Natural killer cell (primary cell): ENCODE results near the gene DDR2. TPM values are rescaled to one million over a fixed set of nuclear protein-coding genes. Genes with fewer than 3 reads are reported as not detected.
"Not testable (repeated sequence)": the region's sequence is repeated elsewhere in the genome, so short reads cannot be mapped to it uniquely, and the experiment has no call there.

ENCODE experiments used
- ATAC-seq, 3 donors: fragments of 150-1000 bp in 2 of 3; fragments of 200-7000 bp in 1 of 3; cut with Tn5 transposase; 1 replicate in 1 of 3; 2 replicates in 2 of 3; pipeline ENCODE4 v1.10.0; 2021; ENCODE audit warnings: mild to moderate bottlenecking in 2 of 3, moderate library complexity in 2 of 3
- DNase-seq, 2 donors: peaks; one replicate each; pipeline versions ENCODE4 v3.0.0 to v3.0.0-alpha.2; 2013 to 2021; ENCODE audit warnings: mixed read lengths in 1 of 2
- H3K27ac ChIP-seq: one replicate; pipeline ENCODE4 v1.5.1; 2013; ENCODE audit warnings: mild to moderate bottlenecking, low read length
- H3K27me3 ChIP-seq: one replicate; pipeline ENCODE4 v1.6.1; 2013; ENCODE audit warnings: low read length; ENCODE audit not compliant: control insufficient read depth, insufficient read depth
- H3K36me3 ChIP-seq: one replicate; pipeline ENCODE4 v1.6.1; 2013; ENCODE audit warnings: low read length; ENCODE audit not compliant: control insufficient read depth, insufficient read depth
- H3K4me1 ChIP-seq: one replicate; pipeline ENCODE4 v1.6.1; 2013; ENCODE audit warnings: low read length; ENCODE audit not compliant: control insufficient read depth, insufficient read depth
- H3K4me3 ChIP-seq: one replicate; pipeline ENCODE4 v1.5.1; 2013; ENCODE audit warnings: low read length
- H3K9me3 ChIP-seq: one replicate; pipeline ENCODE4 v1.6.1; 2013; ENCODE audit warnings: low read length; ENCODE audit not compliant: control insufficient read depth, insufficient read depth
- H3K27ac Mint-ChIP-seq, 2 donors: one replicate each; pipeline ENCODE4 v1.8.0; 2022; ENCODE audit warnings: mild to moderate bottlenecking in 2 of 2, mixed read lengths in 2 of 2, moderate library complexity in 1 of 2
- H3K27me3 Mint-ChIP-seq, 2 donors: one replicate each; pipeline ENCODE4 v1.8.0; 2022; ENCODE audit warnings: low read depth in 2 of 2, mixed read lengths in 2 of 2
- H3K36me3 Mint-ChIP-seq: one replicate; pipeline ENCODE4 v1.8.0; 2022; ENCODE audit warnings: mixed read lengths
- H3K4me1 Mint-ChIP-seq, 2 donors: one replicate each; pipeline ENCODE4 v1.8.0; 2022; ENCODE audit warnings: mixed read lengths in 2 of 2
- H3K4me3 Mint-ChIP-seq: one replicate; pipeline ENCODE4 v1.8.0; 2022; ENCODE audit warnings: mild to moderate bottlenecking, moderate library complexity, mixed read lengths
- H3K9me3 Mint-ChIP-seq, 2 donors: one replicate each; pipeline ENCODE4 v1.8.0; 2022; ENCODE audit warnings: mixed read lengths in 2 of 2
- CTCF ChIP-seq: fragments of 200-600 bp; IDR thresholded peaks from one replicate; pipeline ENCODE4 v1.8.0; 2022; ENCODE audit warnings: antibody characterized with exemption
- WGBS: methylation state at CpG from one replicate; pipeline ENCODE4 v1.1.7; 2013; ENCODE audit warnings: missing lambda C conversion rate; ENCODE audit not compliant: insufficient coverage; 5-methylcytosine and 5-hydroxymethylcytosine counted together
- intact Hi-C: fragments of 100-400 bp; cut with micrococcal nuclease; formaldehyde crosslinking; loops from one replicate; pipeline ENCODE4 v1.14.2; 2022
- total RNA-seq, 4 donors: library from RNA; stranded (reverse); fragments of 120-200 nt in 1 of 4; gene quantifications; one replicate each; pipeline versions ENCODE4 v1.2.3 to v1.2.4, GENCODE V29; 2013 to 2022

Gene DDR2
- total RNA-seq, 3 donors from 2014 or later (not counting 1 experiment from before 2014, with no cell fraction given), result 1.5 to 2.0 (median 1.8) TPM

GRCh38 chr1:162818666-162819065 lies 186.4 kb downstream of the DDR2 start:
- H3K9me3 ChIP-seq, H3K36me3 ChIP-seq, intact Hi-C loops, DNase-seq, H3K27ac ChIP-seq, H3K27me3 Mint-ChIP-seq, H3K4me3 Mint-ChIP-seq, H3K27ac Mint-ChIP-seq, H3K4me3 ChIP-seq, H3K9me3 Mint-ChIP-seq, H3K36me3 Mint-ChIP-seq, ATAC-seq, H3K27me3 ChIP-seq: not testable (repeated sequence)
- 100% methylated on average over 1 of the region's 1 CpG for WGBS
- peaks cover 18 to 19% of the 10 kb centered on the region in 2 donors for H3K4me1 Mint-ChIP-seq
- H3K4me1 ChIP-seq, result peaks cover 10% of the 10 kb centered on the region

GRCh38 chr1:162822391-162823200 lies 190.3 kb downstream of the DDR2 start:
- Mint-ChIP-seq H3K4me3 (peak overlapping the region; percentile 79), H3K36me3 (no peaks in the 10 kb centered on the region), H3K9me3 (no peaks in the 10 kb centered on the region), H3K27ac (peak overlapping the region in 1 of 2 donors; percentile 58), H3K4me1 (peaks cover 19 to 20% of the 10 kb centered on the region in 2 donors), H3K27me3 (peaks cover 13 to 20% of the 10 kb centered on the region in 2 donors)
- Histone ChIP-seq H3K27ac (no peak overlapping the region), H3K9me3 (no peaks in the 10 kb centered on the region), H3K27me3 (peaks cover 7% of the 10 kb centered on the region), H3K4me3 (peak overlapping the region; percentile 21), H3K4me1 (peaks cover 10% of the 10 kb centered on the region), H3K36me3 (no peaks in the 10 kb centered on the region)
- 10% methylated on average over 44 of the region's 44 CpGs for WGBS
- intact Hi-C loops, result no loop called here
- no peak for TF ChIP-seq CTCF
- DNase-seq, result peak; percentile 17 to 18
- peak; percentile 36 to 57 (median 39) for ATAC-seq

GRCh38 chr1:162823231-162823630 lies 191.0 kb downstream of the DDR2 start:
- DNase-seq (peak in 1 of 2 donors; percentile 20), ATAC-seq (peak; percentile 68 to 87 (median 76))
- Mint-ChIP-seq H3K27ac (peak overlapping the region in 1 of 2 donors; percentile 58), H3K4me1 (peaks cover 19 to 20% of the 10 kb centered on the region in 2 donors), H3K9me3 (no peaks in the 10 kb centered on the region), H3K27me3 (peaks cover 13 to 21% of the 10 kb centered on the region in 2 donors), H3K4me3 (peak overlapping the region; percentile 79), H3K36me3 (no peaks in the 10 kb centered on the region)
- Histone ChIP-seq H3K4me3 (no peak overlapping the region), H3K27ac (no peak overlapping the region), H3K4me1 (peaks cover 10% of the 10 kb centered on the region), H3K27me3 (peaks cover 7% of the 10 kb centered on the region), H3K9me3 (no peaks in the 10 kb centered on the region), H3K36me3 (no peaks in the 10 kb centered on the region)
- intact Hi-C loops, result no loop called here
- no CpG with 5 or more reads among the region's 3 CpGs for WGBS
- no peak for TF ChIP-seq CTCF

- DNase-seq (no peak), ATAC-seq (peak in 2 of 3 donors; percentile 6 to 11)
- peaks cover 8% of the 10 kb centered on the region for H3K27me3 ChIP-seq
- Mint-ChIP-seq H3K4me3 (no peak overlapping the region), H3K4me1 (peaks cover 19 to 20% of the 10 kb centered on the region in 2 donors), H3K27ac (peak overlapping the region in 1 of 2 donors; percentile 58), H3K36me3 (no peaks in the 10 kb centered on the region), H3K9me3 (no peaks in the 10 kb centered on the region), H3K27me3 (peaks cover 13 to 26% of the 10 kb centered on the region in 2 donors)
- no peaks in the 10 kb centered on the region for H3K36me3 ChIP-seq
- no peaks in the 10 kb centered on the region for H3K9me3 ChIP-seq
- no peak for TF ChIP-seq CTCF
- intact Hi-C loops, result no loop called here
- no peak overlapping the region for H3K27ac ChIP-seq
- H3K4me3 ChIP-seq, result no peak overlapping the region
- H3K4me1 ChIP-seq, result peaks cover 10% of the 10 kb centered on the region
- 55% methylated on average over 2 of the region's 2 CpGs for WGBS
Observed at GRCh38 chr1:162823771-162824525, 191.7 kb downstream of the DDR2 start.
